ENCODE data around the gene BMP8A. TPM values are rescaled to one million over a fixed set of nuclear protein-coding genes. Genes with fewer than 3 reads are reported as not detected.

BMP8A gene
- total RNA-seq, 3 donors from 2014 or later, result 0.33 TPM; not detected in 2

GRCh38 chr1:39450956-39451606 lies 40.4 kb upstream of the BMP8A start:
- H3K27ac ChIP-seq, result peak overlapping the region in 1 of 2 donors; percentile 70
- no peak overlapping the region for H3K4me3 ChIP-seq
- no peak for TF ChIP-seq POLR2A (IDR thresholded peaks at IDR 0.05)
- TF ChIP-seq CTCF (IDR thresholded peaks at IDR 0.05), result no peak
- no peak for TF ChIP-seq POLR2AphosphoS5 (IDR thresholded peaks at IDR 0.05)
- no peaks in the 10 kb centered on the region for H3K4me1 ChIP-seq
- no peak for DNase-seq (ENCODE audit: low spot score in 2 of 2)
- H3K9me3 ChIP-seq, result no peaks in the 10 kb centered on the region
- intact Hi-C loops (cut with DNase I; ENCODE audit: low total_unique reads), result loop anchor here (5.0 kb wide), 1 partner anchor 71 kb away; no protein-coding TSS in a partner anchor
- H3K36me3 ChIP-seq, result peaks cover 17% of the 10 kb centered on the region
- H3K27me3 ChIP-seq, result no peaks in the 10 kb centered on the region

- no peak for TF ChIP-seq POLR2AphosphoS5 (IDR thresholded peaks at IDR 0.05)
- TF ChIP-seq CTCF (IDR thresholded peaks at IDR 0.05), result no peak
- TF ChIP-seq POLR2A (IDR thresholded peaks at IDR 0.05), result no peak
- H3K36me3 ChIP-seq, result peaks cover 20% of the 10 kb centered on the region
- no peaks in the 10 kb centered on the region for H3K27me3 ChIP-seq
- no peak overlapping the region for H3K4me3 ChIP-seq
- no peak for DNase-seq (ENCODE audit: low spot score in 2 of 2)
- no peaks in the 10 kb centered on the region for H3K9me3 ChIP-seq
- intact Hi-C loops (cut with DNase I; ENCODE audit: low total_unique reads), result loop anchor here (5.0 kb wide), 1 partner anchor 70 kb away; no protein-coding TSS in a partner anchor
- no peak overlapping the region for H3K27ac ChIP-seq
- H3K4me1 ChIP-seq, result no peaks in the 10 kb centered on the region
Measured at GRCh38 chr1:39452081-39452480, 39.4 kb upstream of the BMP8A start.

GRCh38 chr1:39452540-39452939 lies 38.9 kb upstream of the BMP8A start:
- no peak overlapping the region for H3K27ac ChIP-seq
- H3K4me3 ChIP-seq, result no peak overlapping the region
- intact Hi-C loops (cut with DNase I; ENCODE audit: low total_unique reads), result loop anchor here (5.0 kb wide), 1 partner anchor 70 kb away; no protein-coding TSS in a partner anchor
- TF ChIP-seq POLR2A (IDR thresholded peaks at IDR 0.05), result no peak
- TF ChIP-seq CTCF (IDR thresholded peaks at IDR 0.05), result no peak
- no peak for TF ChIP-seq POLR2AphosphoS5 (IDR thresholded peaks at IDR 0.05)
- H3K36me3 ChIP-seq, result peaks cover 20% of the 10 kb centered on the region
- H3K9me3 ChIP-seq, result no peaks in the 10 kb centered on the region
- no peak for DNase-seq (ENCODE audit: low spot score in 2 of 2)
- H3K27me3 ChIP-seq, result no peaks in the 10 kb centered on the region
- no peaks in the 10 kb centered on the region for H3K4me1 ChIP-seq

GRCh38 chr1:39453603-39454002 lies 37.8 kb upstream of the BMP8A start:
- Histone ChIP-seq H3K27me3 (no peaks in the 10 kb centered on the region), H3K4me1 (no peaks in the 10 kb centered on the region), H3K36me3 (peaks cover 22% of the 10 kb centered on the region), H3K9me3 (no peaks in the 10 kb centered on the region), H3K4me3 (no peak overlapping the region), H3K27ac (no peak overlapping the region)
- intact Hi-C loops (cut with DNase I; ENCODE audit: low total_unique reads), result loop anchor here (5.0 kb wide), 1 partner anchor 69 kb away; no protein-coding TSS in a partner anchor
- TF ChIP-seq CTCF (IDR thresholded peaks at IDR 0.05) (no peak), POLR2AphosphoS5 (IDR thresholded peaks at IDR 0.05) (no peak), POLR2A (IDR thresholded peaks at IDR 0.05) (no peak)
- no peak for DNase-seq (ENCODE audit: low spot score in 2 of 2)

- intact Hi-C loops (cut with DNase I; ENCODE audit: low total_unique reads), result no loop called here
- Histone ChIP-seq H3K4me1 (no peaks in the 10 kb centered on the region), H3K36me3 (peaks cover 23% of the 10 kb centered on the region), H3K27me3 (no peaks in the 10 kb centered on the region), H3K9me3 (no peaks in the 10 kb centered on the region), H3K4me3 (no peak overlapping the region), H3K27ac (no peak overlapping the region)
- TF ChIP-seq POLR2AphosphoS5 (IDR thresholded peaks at IDR 0.05), result no peak
- TF ChIP-seq POLR2A (IDR thresholded peaks at IDR 0.05), result no peak
- no peak for TF ChIP-seq CTCF (IDR thresholded peaks at IDR 0.05)
- no peak for DNase-seq (ENCODE audit: low spot score in 2 of 2)
Measured at GRCh38 chr1:39458991-39459390, 32.4 kb upstream of the BMP8A start.
